Mesothelial cell of epicardium (in vitro differentiated cells): ENCODE data around the gene LRRC56. TPM values are rescaled to one million over a fixed set of nuclear protein-coding genes. Genes with fewer than 3 reads are reported as not detected.
A peak's percentile ranks its signal among the peaks of the same experiment; 100 is the strongest.

Experiments used
- DNase-seq, 2 experiments: peaks; one replicate each; pipeline ENCODE4 v3.0.0; 2021; ENCODE audit warnings: low spot score in 2 of 2; ENCODE audit not compliant: unreplicated experiment in 2 of 2
- H3K27ac Mint-ChIP-seq: 2 replicates; pipeline ENCODE4 v1.8.0; 2021; ENCODE audit warnings: mixed read lengths
- H3K27me3 Mint-ChIP-seq: 2 replicates; pipeline ENCODE4 v1.8.0; 2021; ENCODE audit warnings: low read depth, mixed read lengths
- H3K36me3 Mint-ChIP-seq: 2 replicates; pipeline ENCODE4 v1.8.0; 2021; ENCODE audit warnings: mixed read lengths
- H3K4me1 Mint-ChIP-seq: 2 replicates; pipeline ENCODE4 v1.8.0; 2021; ENCODE audit warnings: mixed read lengths
- H3K4me3 Mint-ChIP-seq: 2 replicates; pipeline ENCODE4 v1.8.0; 2021; ENCODE audit warnings: mild to moderate bottlenecking, moderate library complexity, mixed read lengths
- H3K9me3 Mint-ChIP-seq: 2 replicates; pipeline ENCODE4 v1.8.0; 2021; ENCODE audit warnings: mixed read lengths
- CTCF ChIP-seq: fragments of 200-600 bp; sonication (generic); IDR thresholded peaks from one replicate; pipeline ENCODE4 v1.5.0; 2021; ENCODE audit warnings: antibody characterized with exemption; ENCODE audit not compliant: unreplicated experiment
- total RNA-seq: library from RNA; stranded (reverse); gene quantifications from 3 replicates; pipeline ENCODE4 v1.2.1, GENCODE V29; 2021

The LRRC56 gene
- total RNA-seq, 1 donor from 2014 or later, result 3.0 TPM

- peaks cover 22% of the 10 kb centered on the region for H3K4me1 Mint-ChIP-seq
- peak overlapping the region; percentile 89 for H3K27ac Mint-ChIP-seq
- H3K9me3 Mint-ChIP-seq, result no peaks in the 10 kb centered on the region
- DNase-seq, result no peak
- peak overlapping the region; percentile 96 for H3K4me3 Mint-ChIP-seq
- H3K36me3 Mint-ChIP-seq, result peaks cover 16% of the 10 kb centered on the region
- TF ChIP-seq CTCF, result no peak
- H3K27me3 Mint-ChIP-seq, result no peaks in the 10 kb centered on the region
Observed at GRCh38 chr11:507727-508515, 29.4 kb upstream of the LRRC56 start.

GRCh38 chr11:508956-509355 lies 28.4 kb upstream of the LRRC56 start:
- no peak overlapping the region for H3K27ac Mint-ChIP-seq
- H3K9me3 Mint-ChIP-seq, result no peaks in the 10 kb centered on the region
- TF ChIP-seq CTCF, result no peak
- peaks cover 22% of the 10 kb centered on the region for H3K4me1 Mint-ChIP-seq
- H3K4me3 Mint-ChIP-seq, result peak overlapping the region; percentile 46
- peaks cover 19% of the 10 kb centered on the region for H3K36me3 Mint-ChIP-seq
- no peaks in the 10 kb centered on the region for H3K27me3 Mint-ChIP-seq
- DNase-seq, result no peak

- TF ChIP-seq CTCF, result no peak
- H3K36me3 Mint-ChIP-seq, result peaks cover 36% of the 10 kb centered on the region
- no peak overlapping the region for H3K4me3 Mint-ChIP-seq
- H3K27ac Mint-ChIP-seq, result no peak overlapping the region
- no peaks in the 10 kb centered on the region for H3K27me3 Mint-ChIP-seq
- H3K9me3 Mint-ChIP-seq, result peaks cover 12% of the 10 kb centered on the region
- H3K4me1 Mint-ChIP-seq, result peaks cover 2% of the 10 kb centered on the region
- no peak for DNase-seq
Observed at GRCh38 chr11:512761-513595, 24.3 kb upstream of the LRRC56 start.

- Mint-ChIP-seq H3K4me1 (no peaks in the 10 kb centered on the region), H3K9me3 (peaks cover 12% of the 10 kb centered on the region), H3K27ac (no peak overlapping the region), H3K27me3 (no peaks in the 10 kb centered on the region), H3K4me3 (no peak overlapping the region), H3K36me3 (peaks cover 36% of the 10 kb centered on the region)
- DNase-seq, result no peak
- no peak for TF ChIP-seq CTCF
Observed at GRCh38 chr11:514606-515005, 22.7 kb upstream of the LRRC56 start.

- no peak for DNase-seq
- H3K9me3 Mint-ChIP-seq, result peaks cover 12% of the 10 kb centered on the region
- H3K27me3 Mint-ChIP-seq, result no peaks in the 10 kb centered on the region
- no peak for TF ChIP-seq CTCF
- peaks cover 31% of the 10 kb centered on the region for H3K36me3 Mint-ChIP-seq
- no peaks in the 10 kb centered on the region for H3K4me1 Mint-ChIP-seq
- H3K27ac Mint-ChIP-seq, result no peak overlapping the region
- H3K4me3 Mint-ChIP-seq, result no peak overlapping the region
Observed at GRCh38 chr11:515131-515530, 22.2 kb upstream of the LRRC56 start.
